Measurements from ENCODE around the gene NUBPL. TPM values are rescaled to one million over a fixed set of nuclear protein-coding genes. Genes with fewer than 3 reads are reported as not detected.

Gene NUBPL
- polyA plus RNA-seq, 1 experiment: 9.3 TPM

GRCh38 chr14:31692376-31692781 is 131.2 kb downstream of the NUBPL start:
- ChIA-PET POLR2A (interaction anchor here (0.5 kb wide), 1 partner anchor 574 kb away, joined by 4 read pairs; no protein-coding TSS in a partner anchor), CTCF (no interaction called here)
- TF ChIP-seq, protein P1, sequence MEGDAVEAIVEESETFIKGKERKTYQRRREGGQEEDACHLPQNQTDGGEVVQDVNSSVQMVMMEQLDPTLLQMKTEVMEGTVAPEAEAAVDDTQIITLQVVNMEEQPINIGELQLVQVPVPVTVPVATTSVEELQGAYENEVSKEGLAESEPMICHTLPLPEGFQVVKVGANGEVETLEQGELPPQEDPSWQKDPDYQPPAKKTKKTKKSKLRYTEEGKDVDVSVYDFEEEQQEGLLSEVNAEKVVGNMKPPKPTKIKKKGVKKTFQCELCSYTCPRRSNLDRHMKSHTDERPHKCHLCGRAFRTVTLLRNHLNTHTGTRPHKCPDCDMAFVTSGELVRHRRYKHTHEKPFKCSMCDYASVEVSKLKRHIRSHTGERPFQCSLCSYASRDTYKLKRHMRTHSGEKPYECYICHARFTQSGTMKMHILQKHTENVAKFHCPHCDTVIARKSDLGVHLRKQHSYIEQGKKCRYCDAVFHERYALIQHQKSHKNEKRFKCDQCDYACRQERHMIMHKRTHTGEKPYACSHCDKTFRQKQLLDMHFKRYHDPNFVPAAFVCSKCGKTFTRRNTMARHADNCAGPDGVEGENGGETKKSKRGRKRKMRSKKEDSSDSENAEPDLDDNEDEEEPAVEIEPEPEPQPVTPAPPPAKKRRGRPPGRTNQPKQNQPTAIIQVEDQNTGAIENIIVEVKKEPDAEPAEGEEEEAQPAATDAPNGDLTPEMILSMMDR (IDR thresholded peaks at IDR 0.05; ENCODE audit: low read depth, low read length): no peak
- Histone ChIP-seq H3K27me3 (ENCODE audit: control insufficient read depth, insufficient read depth, low read length) (no peaks in the 10 kb centered on the region), H3K4me3 (ENCODE audit: low read depth, low read length) (no peak overlapping the region), H3K27ac (ENCODE audit: low read depth, low read length) (no peak overlapping the region), H3K9me3 (ENCODE audit: control insufficient read depth, insufficient read depth, low read length) (no peaks in the 10 kb centered on the region)
- no peak for DNase-seq (ENCODE audit: low read depth, low spot score)

DNA sequence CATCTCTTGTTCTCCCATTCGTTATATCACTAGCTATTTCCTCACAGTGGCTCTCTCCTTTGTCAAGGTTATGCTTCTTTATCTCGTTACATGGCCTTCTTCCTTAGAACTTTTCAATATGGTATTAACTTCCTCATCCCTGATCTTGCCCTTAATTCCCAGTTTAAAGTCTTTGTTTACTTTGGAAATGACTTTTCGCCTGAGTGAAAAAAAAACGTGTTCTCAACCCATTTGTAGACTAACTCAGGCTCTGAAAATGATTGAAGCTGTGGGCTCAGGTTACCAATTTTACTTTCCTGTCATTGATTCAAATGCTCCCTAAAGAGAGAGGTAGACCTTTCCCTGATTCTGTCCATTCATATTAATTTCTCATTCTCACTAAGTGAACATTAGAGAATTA is 135.2 kb downstream of the NUBPL start:
- TF ChIP-seq, protein P1 (IDR thresholded peaks at IDR 0.05; ENCODE audit: low read depth, low read length): no peak
- no peaks in the 10 kb centered on the region for H3K27me3 ChIP-seq (ENCODE audit: control insufficient read depth, insufficient read depth, low read length)
- POLR2A ChIA-PET: interaction anchor here (0.5 kb wide), 1 partner anchor 8 kb away, joined by 3 read pairs; no protein-coding TSS in a partner anchor
- H3K27ac ChIP-seq (ENCODE audit: low read depth, low read length): no peak overlapping the region
- DNase-seq (ENCODE audit: low read depth, low spot score): no peak
- CTCF ChIA-PET: no interaction called here
- no peak overlapping the region for H3K4me3 ChIP-seq (ENCODE audit: low read depth, low read length)
- H3K9me3 ChIP-seq (ENCODE audit: control insufficient read depth, insufficient read depth, low read length): peaks cover 9% of the 10 kb centered on the region

DNA sequence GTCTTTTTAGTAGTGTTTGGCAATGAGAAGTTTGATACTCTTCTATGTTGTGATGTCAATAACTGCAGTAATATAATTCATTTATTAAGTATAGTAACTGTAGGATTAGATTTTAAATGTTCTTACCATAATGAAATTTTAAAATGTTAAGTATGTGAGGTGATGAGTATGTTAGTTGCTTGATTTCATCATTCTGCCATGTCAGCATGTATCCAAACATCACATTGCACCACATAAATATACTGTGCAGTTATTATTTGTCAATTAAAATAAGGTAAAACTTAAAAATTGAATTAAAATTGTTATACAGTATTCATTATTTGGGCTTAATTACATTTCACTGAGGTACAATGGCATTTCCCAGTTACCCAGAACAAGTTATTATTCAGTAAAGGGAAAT is 138.6 kb downstream of the NUBPL start:
- H3K4me3 ChIP-seq (ENCODE audit: low read depth, low read length): no peak overlapping the region
- peaks cover 9% of the 10 kb centered on the region for H3K9me3 ChIP-seq (ENCODE audit: control insufficient read depth, insufficient read depth, low read length)
- CTCF ChIA-PET: no interaction called here
- H3K27ac ChIP-seq (ENCODE audit: low read depth, low read length): no peak overlapping the region
- TF ChIP-seq, protein P1 (IDR thresholded peaks at IDR 0.05; ENCODE audit: low read depth, low read length): no peak
- POLR2A ChIA-PET: no interaction called here
- no peak for DNase-seq (ENCODE audit: low read depth, low spot score)
- no peaks in the 10 kb centered on the region for H3K27me3 ChIP-seq (ENCODE audit: control insufficient read depth, insufficient read depth, low read length)

GRCh38 chr14:31700282-31701074 is 139.3 kb downstream of the NUBPL start:
- Histone ChIP-seq H3K4me3 (ENCODE audit: low read depth, low read length) (no peak overlapping the region), H3K27ac (ENCODE audit: low read depth, low read length) (no peak overlapping the region), H3K9me3 (ENCODE audit: control insufficient read depth, insufficient read depth, low read length) (peaks cover 11% of the 10 kb centered on the region), H3K27me3 (ENCODE audit: control insufficient read depth, insufficient read depth, low read length) (no peaks in the 10 kb centered on the region)
- ChIA-PET CTCF (no interaction called here), POLR2A (no interaction called here)
- DNase-seq (ENCODE audit: low read depth, low spot score): no peak
- TF ChIP-seq, protein P1 (IDR thresholded peaks at IDR 0.05; ENCODE audit: low read depth, low read length): no peak

- Histone ChIP-seq H3K27ac (ENCODE audit: low read depth, low read length) (no peak overlapping the region), H3K4me3 (ENCODE audit: low read depth, low read length) (no peak overlapping the region), H3K27me3 (ENCODE audit: control insufficient read depth, insufficient read depth, low read length) (no peaks in the 10 kb centered on the region), H3K9me3 (ENCODE audit: control insufficient read depth, insufficient read depth, low read length) (peaks cover 16% of the 10 kb centered on the region)
- TF ChIP-seq, protein P1 (IDR thresholded peaks at IDR 0.05; ENCODE audit: low read depth, low read length): no peak
- CTCF ChIA-PET: no interaction called here
- POLR2A ChIA-PET: no interaction called here
- DNase-seq (ENCODE audit: low read depth, low spot score): no peak
Observed at GRCh38 chr14:31702130-31702529, 140.9 kb downstream of the NUBPL start.
